SKM-1 (cell line): ENCODE results near the gene AXL.

Source experiments
- DNase-seq: peaks from one replicate; lab custom pipeline; 2025; ENCODE audit not compliant: unreplicated experiment; lab: John Stamatoyannopoulos, UW

Gene AXL

GRCh38 chr19:41234512-41235168, 15.6 kb downstream of the AXL start:
- DNase-seq, result no peak

- no peak for DNase-seq
Observed at GRCh38 chr19:41235480-41235879, 16.5 kb downstream of the AXL start.

GRCh38 chr19:41238244-41238643, 19.2 kb downstream of the AXL start:
- no peak for DNase-seq

- no peak for DNase-seq
Observed at GRCh38 chr19:41239363-41239762, 20.3 kb downstream of the AXL start.

GRCh38 chr19:41239961-41240574, 21.0 kb downstream of the AXL start:
- DNase-seq, result no peak

GRCh38 chr19:41241859-41242258, 22.8 kb downstream of the AXL start:
- no peak for DNase-seq

- DNase-seq, result no peak
Observed at GRCh38 chr19:41244117-41244516, 25.1 kb downstream of the AXL start.

- no peak for DNase-seq
Observed at GRCh38 chr19:41245843-41246242, 26.8 kb downstream of the AXL start.

- DNase-seq, result no peak
Observed at GRCh38 chr19:41248895-41249294, 29.9 kb downstream of the AXL start.

GRCh38 chr19:41249707-41250423, 30.8 kb downstream of the AXL start:
- no peak for DNase-seq

GRCh38 chr19:41253660-41254059, 34.6 kb downstream of the AXL start:
- DNase-seq, result no peak

GRCh38 chr19:41255171-41255570, 36.1 kb downstream of the AXL start:
- DNase-seq, result no peak

GRCh38 chr19:41261474-41262190, 42.6 kb downstream of the AXL start:
- DNase-seq, result no peak

GRCh38 chr19:41263042-41263849, 44.2 kb downstream of the AXL start:
- peak; percentile 5 for DNase-seq

GRCh38 chr19:41263850-41264580, 45.0 kb downstream of the AXL start, which contains the start of gene HNRNPUL1:
Gene HNRNPUL1 (plus strand): TSS chr19:41264372. CDS start chr19:41264504, 132 bp downstream.
- DNase-seq, result peak; percentile 100

- DNase-seq, result no peak
Observed at GRCh38 chr19:41264581-41265394, 45.8 kb downstream of the AXL start.

- no peak for DNase-seq
Observed at GRCh38 chr19:41265395-41266153, 46.6 kb downstream of the AXL start.

- no peak for DNase-seq
Observed at GRCh38 chr19:41269055-41269454, 50.0 kb downstream of the AXL start.
